Liver (tissue), 9 donors: ENCODE data around the gene MAPRE2. TPM values are rescaled to one million over a fixed set of nuclear protein-coding genes. Genes with fewer than 3 reads are reported as not detected.

Source experiments
- DNase-seq: peaks from one replicate; pipeline ENCODE4 v3.0.0-alpha.2; 2017; ENCODE audit warnings: low spot score
- H3K27ac ChIP-seq, 2 donors: one replicate each; pipeline ENCODE4 v1.7.0; 2013; ENCODE audit warnings: inconsistent platforms in 2 of 2, low read length in 2 of 2, control low read depth in 1 of 2, low read depth in 1 of 2, mild to moderate bottlenecking in 1 of 2
- H3K27me3 ChIP-seq, 4 donors: one replicate each; pipeline versions ENCODE4 v1.6.1 to v1.7.0; 2013; ENCODE audit warnings: low read length in 3 of 4, inconsistent platforms in 1 of 4, mild to moderate bottlenecking in 1 of 4, moderate library complexity in 1 of 4; ENCODE audit not compliant: control insufficient read depth in 4 of 4, insufficient read depth in 4 of 4
- H3K36me3 ChIP-seq, 4 donors: one replicate each; pipeline versions ENCODE4 v1.6.1 to v1.7.0; 2013; ENCODE audit warnings: low read length in 3 of 4, mild to moderate bottlenecking in 3 of 4, low read depth in 1 of 4, moderate library complexity in 1 of 4; ENCODE audit not compliant: control insufficient read depth in 4 of 4, insufficient read depth in 3 of 4
- H3K4me1 ChIP-seq, 4 donors: one replicate each; pipeline versions ENCODE4 v1.6.1 to v1.7.0; 2013; ENCODE audit warnings: low read length in 3 of 4, mild to moderate bottlenecking in 3 of 4, moderate library complexity in 1 of 4; ENCODE audit not compliant: control insufficient read depth in 4 of 4, insufficient read depth in 4 of 4
- H3K4me3 ChIP-seq, 3 donors: one replicate each; pipeline versions ENCODE4 v1.6.1 to v1.7.0; 2013; ENCODE audit warnings: low read length in 3 of 3, control low read depth in 1 of 3, low read depth in 1 of 3, mild to moderate bottlenecking in 1 of 3
- H3K9ac ChIP-seq, 2 donors: one replicate each; pipeline ENCODE4 v1.7.0; 2013; ENCODE audit warnings: low read length in 2 of 2, mild to moderate bottlenecking in 2 of 2, moderate library complexity in 2 of 2, control low read depth in 1 of 2, low read depth in 1 of 2
- H3K9me3 ChIP-seq, 4 donors: one replicate each; pipeline versions ENCODE4 v1.6.1 to v1.7.0; 2013; ENCODE audit warnings: low read length in 3 of 4; ENCODE audit not compliant: control insufficient read depth in 4 of 4
- EGR1 ChIP-seq, 2 donors: IDR thresholded peaks; 2 replicates each; pipeline ENCODE4 v1.6.1; 2016 to 2018; ENCODE audit warnings: antibody characterized with exemption in 2 of 2, low read depth in 2 of 2
- FOXA1 ChIP-seq: IDR thresholded peaks from 2 replicates; pipeline ENCODE4 v1.6.1; 2016; ENCODE audit warnings: antibody characterized with exemption
- FOXA2 ChIP-seq: IDR thresholded peaks from 2 replicates; pipeline ENCODE4 v1.6.1; 2016; ENCODE audit warnings: antibody characterized with exemption
- GABPA ChIP-seq, 2 donors: IDR thresholded peaks in 1 of 2; conservative IDR thresholded peaks in 1 of 2; 2 replicates each; pipeline ENCODE4 v1.6.1; 2016; ENCODE audit warnings: antibody characterized with exemption in 2 of 2, mild to moderate bottlenecking in 1 of 2, moderate library complexity in 1 of 2
- HNF4A ChIP-seq, 2 donors: conservative IDR thresholded peaks; 2 replicates each; pipeline ENCODE4 v1.6.1; 2016; ENCODE audit warnings: antibody characterized with exemption in 2 of 2, mild to moderate bottlenecking in 2 of 2
- HNF4G ChIP-seq: IDR thresholded peaks from 2 replicates; pipeline ENCODE4 v1.6.1; 2016; ENCODE audit warnings: antibody characterized with exemption
- JUND ChIP-seq, 2 donors: IDR thresholded peaks; 2 replicates each; pipeline ENCODE4 v1.6.1; 2016; ENCODE audit warnings: antibody characterized with exemption in 2 of 2
- NR2F2 ChIP-seq: IDR thresholded peaks from 2 replicates; pipeline ENCODE4 v1.6.1; 2016; ENCODE audit warnings: antibody characterized with exemption
- RAD21 ChIP-seq, 2 donors: IDR thresholded peaks; 2 replicates each; pipeline ENCODE4 v1.6.1; 2016; ENCODE audit warnings: antibody characterized with exemption in 2 of 2, mild to moderate bottlenecking in 2 of 2
- RXRA ChIP-seq, 2 donors: IDR thresholded peaks; 2 replicates each; pipeline ENCODE4 v1.6.1; 2017 to 2018; ENCODE audit warnings: antibody characterized with exemption in 2 of 2, mild to moderate bottlenecking in 1 of 2
- SP1 ChIP-seq: IDR thresholded peaks from 2 replicates; pipeline ENCODE4 v1.6.1; 2018; ENCODE audit warnings: antibody characterized with exemption, mild to moderate bottlenecking
- TAF1 ChIP-seq: conservative IDR thresholded peaks from 2 replicates; pipeline ENCODE4 v1.6.1; 2016; ENCODE audit warnings: antibody characterized with exemption, mild to moderate bottlenecking
- YY1 ChIP-seq: IDR thresholded peaks from 2 replicates; pipeline ENCODE4 v1.6.1; 2016; ENCODE audit warnings: antibody characterized with exemption, mild to moderate bottlenecking
- WGBS: extraction: QIAGEN DNeasy Blood & Tissue Kit; methylation state at CpG from one replicate; pipeline ENCODE4 v1.1.7; 2013; 5-methylcytosine and 5-hydroxymethylcytosine counted together
- polyA plus RNA-seq, 2 donors: library from polyadenylated mRNA; stranded (reverse) in 1 of 2; unstranded in 1 of 2; fragments of 200-250 nt in 1 of 2; fragments of >200 nt in 1 of 2; fragmentation: Nextera tagmentation in 1 of 2; extraction: Ambion mirVana in 1 of 2; gene quantifications; one replicate each; pipeline versions ENCODE4 v1.2.1 to v1.2.3, GENCODE V29; 2013 to 2015
- total RNA-seq, 2 donors: library from RNA; depleted of rRNA; stranded (reverse); fragments of >200 nt; gene quantifications; one replicate each; pipeline ENCODE4 v1.2.3, GENCODE V29; 2014
- TF ChIP-seq, protein P1 (sequence below): fragments of 150-350 bp; IDR thresholded peaks from 2 replicates; pipeline ENCODE4 v1.5.1; 2017; ENCODE audit warnings: improper control_type of control experiment, low read depth, low read length; ENCODE audit not compliant: missing input control
- TF ChIP-seq, protein P2 (sequence below): IDR thresholded peaks from 2 replicates; pipeline ENCODE4 v1.6.1; 2016; ENCODE audit warnings: antibody characterized with exemption
- TF ChIP-seq, protein P3 (sequence below): IDR thresholded peaks from 2 replicates; pipeline ENCODE4 v1.6.1; 2016; ENCODE audit warnings: antibody characterized with exemption
- TF ChIP-seq, protein P4 (sequence below): IDR thresholded peaks from 2 replicates; pipeline ENCODE4 v1.6.1; 2016; ENCODE audit warnings: antibody characterized with exemption, mild to moderate bottlenecking
- TF ChIP-seq, protein P5 (sequence below): IDR thresholded peaks from 2 replicates; pipeline ENCODE4 v1.6.1; 2016; ENCODE audit warnings: antibody characterized with exemption
- donor health status: healthy.
- donor health status: healthy.
- donor health status: healthy.
- donor health status: healthy.
- donor health status: healthy.

MAPRE2 gene
- total and polyA plus RNA-seq, 4 donors: 7.9 to 12.8 (median 11.0) TPM

DNA sequence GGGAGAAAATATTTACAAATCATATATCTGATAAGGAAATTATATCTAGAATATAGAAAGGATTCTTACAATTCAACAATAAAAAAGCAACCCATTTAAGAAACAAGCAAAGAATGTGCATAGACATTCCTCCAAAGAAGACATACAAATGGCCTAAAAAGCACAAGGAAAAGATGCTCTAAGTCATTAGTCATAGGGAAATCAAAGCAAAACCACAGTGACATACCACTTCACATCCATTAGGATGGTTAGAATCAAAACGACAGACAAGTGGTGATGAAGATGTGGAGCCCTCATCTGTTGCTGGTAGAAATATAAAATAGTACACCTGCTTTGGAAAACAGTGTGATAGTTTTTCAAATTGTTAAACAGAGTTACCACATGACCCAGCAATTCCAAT is 48.2 kb downstream of the MAPRE2 start:
- TF ChIP-seq JUND (IDR thresholded peaks at IDR 0.05): no peak
- TF ChIP-seq HNF4G: no peak
- no peak for TF ChIP-seq TAF1
- TF ChIP-seq YY1: no peak
- TF ChIP-seq, protein P1, sequence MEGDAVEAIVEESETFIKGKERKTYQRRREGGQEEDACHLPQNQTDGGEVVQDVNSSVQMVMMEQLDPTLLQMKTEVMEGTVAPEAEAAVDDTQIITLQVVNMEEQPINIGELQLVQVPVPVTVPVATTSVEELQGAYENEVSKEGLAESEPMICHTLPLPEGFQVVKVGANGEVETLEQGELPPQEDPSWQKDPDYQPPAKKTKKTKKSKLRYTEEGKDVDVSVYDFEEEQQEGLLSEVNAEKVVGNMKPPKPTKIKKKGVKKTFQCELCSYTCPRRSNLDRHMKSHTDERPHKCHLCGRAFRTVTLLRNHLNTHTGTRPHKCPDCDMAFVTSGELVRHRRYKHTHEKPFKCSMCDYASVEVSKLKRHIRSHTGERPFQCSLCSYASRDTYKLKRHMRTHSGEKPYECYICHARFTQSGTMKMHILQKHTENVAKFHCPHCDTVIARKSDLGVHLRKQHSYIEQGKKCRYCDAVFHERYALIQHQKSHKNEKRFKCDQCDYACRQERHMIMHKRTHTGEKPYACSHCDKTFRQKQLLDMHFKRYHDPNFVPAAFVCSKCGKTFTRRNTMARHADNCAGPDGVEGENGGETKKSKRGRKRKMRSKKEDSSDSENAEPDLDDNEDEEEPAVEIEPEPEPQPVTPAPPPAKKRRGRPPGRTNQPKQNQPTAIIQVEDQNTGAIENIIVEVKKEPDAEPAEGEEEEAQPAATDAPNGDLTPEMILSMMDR: no peak
- TF ChIP-seq HNF4A (conservative IDR thresholded peaks at IDR 0.05): no peak
- no peak for TF ChIP-seq RXRA (IDR thresholded peaks at IDR 0.05)
- no peak for TF ChIP-seq EGR1 (IDR thresholded peaks at IDR 0.05; ENCODE audit: low read depth in 2 of 2)
- no peak for TF ChIP-seq RAD21 (IDR thresholded peaks at IDR 0.05)
- no peak for TF ChIP-seq FOXA2
- TF ChIP-seq, protein P2, sequence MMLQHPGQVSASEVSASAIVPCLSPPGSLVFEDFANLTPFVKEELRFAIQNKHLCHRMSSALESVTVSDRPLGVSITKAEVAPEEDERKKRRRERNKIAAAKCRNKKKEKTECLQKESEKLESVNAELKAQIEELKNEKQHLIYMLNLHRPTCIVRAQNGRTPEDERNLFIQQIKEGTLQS: no peak
- no peak for TF ChIP-seq SP1
- TF ChIP-seq, protein P3, sequence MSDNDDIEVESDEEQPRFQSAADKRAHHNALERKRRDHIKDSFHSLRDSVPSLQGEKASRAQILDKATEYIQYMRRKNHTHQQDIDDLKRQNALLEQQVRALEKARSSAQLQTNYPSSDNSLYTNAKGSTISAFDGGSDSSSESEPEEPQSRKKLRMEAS: no peak
- no peak for TF ChIP-seq FOXA1
- TF ChIP-seq, protein P4, sequence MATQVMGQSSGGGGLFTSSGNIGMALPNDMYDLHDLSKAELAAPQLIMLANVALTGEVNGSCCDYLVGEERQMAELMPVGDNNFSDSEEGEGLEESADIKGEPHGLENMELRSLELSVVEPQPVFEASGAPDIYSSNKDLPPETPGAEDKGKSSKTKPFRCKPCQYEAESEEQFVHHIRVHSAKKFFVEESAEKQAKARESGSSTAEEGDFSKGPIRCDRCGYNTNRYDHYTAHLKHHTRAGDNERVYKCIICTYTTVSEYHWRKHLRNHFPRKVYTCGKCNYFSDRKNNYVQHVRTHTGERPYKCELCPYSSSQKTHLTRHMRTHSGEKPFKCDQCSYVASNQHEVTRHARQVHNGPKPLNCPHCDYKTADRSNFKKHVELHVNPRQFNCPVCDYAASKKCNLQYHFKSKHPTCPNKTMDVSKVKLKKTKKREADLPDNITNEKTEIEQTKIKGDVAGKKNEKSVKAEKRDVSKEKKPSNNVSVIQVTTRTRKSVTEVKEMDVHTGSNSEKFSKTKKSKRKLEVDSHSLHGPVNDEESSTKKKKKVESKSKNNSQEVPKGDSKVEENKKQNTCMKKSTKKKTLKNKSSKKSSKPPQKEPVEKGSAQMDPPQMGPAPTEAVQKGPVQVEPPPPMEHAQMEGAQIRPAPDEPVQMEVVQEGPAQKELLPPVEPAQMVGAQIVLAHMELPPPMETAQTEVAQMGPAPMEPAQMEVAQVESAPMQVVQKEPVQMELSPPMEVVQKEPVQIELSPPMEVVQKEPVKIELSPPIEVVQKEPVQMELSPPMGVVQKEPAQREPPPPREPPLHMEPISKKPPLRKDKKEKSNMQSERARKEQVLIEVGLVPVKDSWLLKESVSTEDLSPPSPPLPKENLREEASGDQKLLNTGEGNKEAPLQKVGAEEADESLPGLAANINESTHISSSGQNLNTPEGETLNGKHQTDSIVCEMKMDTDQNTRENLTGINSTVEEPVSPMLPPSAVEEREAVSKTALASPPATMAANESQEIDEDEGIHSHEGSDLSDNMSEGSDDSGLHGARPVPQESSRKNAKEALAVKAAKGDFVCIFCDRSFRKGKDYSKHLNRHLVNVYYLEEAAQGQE: no peak
- no peaks in the 10 kb centered on the region for H3K27me3 ChIP-seq
- H3K36me3 ChIP-seq: no peaks in the 10 kb centered on the region
- no peak for DNase-seq
- no peak overlapping the region for H3K9ac ChIP-seq
- WGBS: 90% methylated on average over 1 of the region's 1 CpG
- H3K27ac ChIP-seq: no peak overlapping the region
- no peak overlapping the region for H3K4me3 ChIP-seq
- H3K9me3 ChIP-seq: no peaks in the 10 kb centered on the region
- H3K4me1 ChIP-seq: peaks cover 1 to 22% (median 12%) of the 10 kb centered on the region in 4 donors

DNA sequence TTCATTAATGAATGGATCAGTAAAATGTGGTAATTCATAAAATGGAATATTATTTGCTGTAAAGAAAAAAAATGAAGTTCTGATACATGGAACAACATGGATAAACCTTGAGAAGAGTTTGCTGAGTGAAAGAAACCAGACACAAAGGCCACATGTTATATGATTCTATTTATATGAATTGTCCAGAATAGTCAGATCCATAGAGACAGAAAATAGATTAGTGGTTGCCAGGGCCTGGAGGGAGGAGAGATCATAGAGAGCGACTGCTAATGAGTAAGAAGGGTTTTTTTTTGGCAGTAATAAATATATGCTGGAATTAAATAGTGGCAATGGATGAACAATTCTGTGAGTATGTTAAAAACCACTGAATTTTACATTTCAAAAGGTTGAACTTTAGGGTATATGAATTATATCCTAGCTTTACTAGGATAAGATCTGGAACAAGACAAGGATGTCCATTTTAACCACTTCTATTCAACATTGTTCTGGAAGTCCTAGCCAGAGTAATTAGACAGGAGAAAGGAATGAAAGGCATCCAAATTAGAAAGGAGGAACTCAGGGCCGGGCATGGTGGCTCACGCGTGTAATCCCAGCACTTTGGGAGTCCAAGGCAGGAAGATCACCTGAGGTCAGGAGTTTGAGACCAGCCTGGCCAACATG is 48.8 kb downstream of the MAPRE2 start:
- no peaks in the 10 kb centered on the region for H3K9me3 ChIP-seq
- no peak overlapping the region for H3K4me3 ChIP-seq
- H3K36me3 ChIP-seq: no peaks in the 10 kb centered on the region
- H3K27me3 ChIP-seq: no peaks in the 10 kb centered on the region
- H3K4me1 ChIP-seq: peaks cover 0 to 17% (median 7%) of the 10 kb centered on the region in 4 donors
- 93% methylated on average over 4 of the region's 4 CpGs for WGBS
- H3K27ac ChIP-seq: no peak overlapping the region
- H3K9ac ChIP-seq: no peak overlapping the region
- no peak for DNase-seq
- TF ChIP-seq, protein P2: no peak
- TF ChIP-seq, protein P3: no peak
- TF ChIP-seq NR2F2 (no peak), RAD21 (IDR thresholded peaks at IDR 0.05) (no peak), GABPA (IDR thresholded peaks at IDR 0.05 in 1 of 2, conservative IDR thresholded peaks at IDR 0.05 in 1 of 2) (no peak), HNF4G (no peak), EGR1 (IDR thresholded peaks at IDR 0.05; ENCODE audit: low read depth in 2 of 2) (no peak), TAF1 (no peak)
- TF ChIP-seq, protein P1: no peak
- TF ChIP-seq, protein P5, sequence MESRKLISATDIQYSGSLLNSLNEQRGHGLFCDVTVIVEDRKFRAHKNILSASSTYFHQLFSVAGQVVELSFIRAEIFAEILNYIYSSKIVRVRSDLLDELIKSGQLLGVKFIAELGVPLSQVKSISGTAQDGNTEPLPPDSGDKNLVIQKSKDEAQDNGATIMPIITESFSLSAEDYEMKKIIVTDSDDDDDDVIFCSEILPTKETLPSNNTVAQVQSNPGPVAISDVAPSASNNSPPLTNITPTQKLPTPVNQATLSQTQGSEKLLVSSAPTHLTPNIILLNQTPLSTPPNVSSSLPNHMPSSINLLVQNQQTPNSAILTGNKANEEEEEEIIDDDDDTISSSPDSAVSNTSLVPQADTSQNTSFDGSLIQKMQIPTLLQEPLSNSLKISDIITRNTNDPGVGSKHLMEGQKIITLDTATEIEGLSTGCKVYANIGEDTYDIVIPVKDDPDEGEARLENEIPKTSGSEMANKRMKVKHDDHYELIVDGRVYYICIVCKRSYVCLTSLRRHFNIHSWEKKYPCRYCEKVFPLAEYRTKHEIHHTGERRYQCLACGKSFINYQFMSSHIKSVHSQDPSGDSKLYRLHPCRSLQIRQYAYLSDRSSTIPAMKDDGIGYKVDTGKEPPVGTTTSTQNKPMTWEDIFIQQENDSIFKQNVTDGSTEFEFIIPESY: no peak
